Ascending aorta (tissue), 2 donors: ENCODE results near the gene CRACR2A. TPM values are rescaled to one million over a fixed set of nuclear protein-coding genes. Genes with fewer than 3 reads are reported as not detected.

Source experiments
- DNase-seq, 2 donors: peaks; one replicate each; pipeline ENCODE4 v3.0.0-alpha.2; 2019; ENCODE audit warnings: low spot score in 2 of 2
- H3K27ac ChIP-seq, 2 donors: fragments of 200-600 bp; sonication (generic); one replicate each; pipeline ENCODE4 v1.5.1; 2016 to 2017; ENCODE audit warnings: mild to moderate bottlenecking in 1 of 2
- H3K27me3 ChIP-seq: fragments of 200-600 bp; sonication (generic); one replicate; pipeline ENCODE4 v1.5.1; 2017
- H3K36me3 ChIP-seq, 2 donors: fragments of 200-600 bp; sonication (generic); one replicate each; pipeline ENCODE4 v1.5.1; 2016
- H3K4me1 ChIP-seq, 2 donors: fragments of 200-600 bp; sonication (generic); one replicate each; pipeline ENCODE4 v1.5.1; 2016 to 2017; ENCODE audit warnings: mild to moderate bottlenecking in 1 of 2
- H3K4me3 ChIP-seq, 2 donors: fragments of 200-600 bp; sonication (generic); one replicate each; pipeline ENCODE4 v1.5.1; 2016 to 2017; ENCODE audit warnings: mild to moderate bottlenecking in 1 of 2
- H3K9me3 ChIP-seq, 2 donors: fragments of 200-600 bp; sonication (generic); one replicate each; pipeline ENCODE4 v1.5.1; 2016
- intact Hi-C: fragments of 100-400 bp; cut with DNase I; formaldehyde crosslinking; loops from one replicate; pipeline ENCODE4 v1.15.1; 2023
- total RNA-seq: library from RNA; depleted of rRNA; stranded (reverse); fragments of >200 nt; gene quantifications from one replicate; pipeline ENCODE4 v1.1.0, GENCODE V29; 2016
- TF ChIP-seq, protein P1 (sequence below), 3 experiments: fragments of 200-600 bp in 2 of 3; fragments of 450-650 bp in 1 of 3; sonication (generic) in 2 of 3; IDR thresholded peaks; one replicate each; pipeline ENCODE4 v1.5.1; 2016 to 2019; ENCODE audit warnings: antibody characterized with exemption in 3 of 3, mild to moderate bottlenecking in 1 of 3, moderate library complexity in 1 of 3

Gene CRACR2A
- total RNA-seq, 1 donor from 2014 or later, result 0.53 TPM

DNA sequence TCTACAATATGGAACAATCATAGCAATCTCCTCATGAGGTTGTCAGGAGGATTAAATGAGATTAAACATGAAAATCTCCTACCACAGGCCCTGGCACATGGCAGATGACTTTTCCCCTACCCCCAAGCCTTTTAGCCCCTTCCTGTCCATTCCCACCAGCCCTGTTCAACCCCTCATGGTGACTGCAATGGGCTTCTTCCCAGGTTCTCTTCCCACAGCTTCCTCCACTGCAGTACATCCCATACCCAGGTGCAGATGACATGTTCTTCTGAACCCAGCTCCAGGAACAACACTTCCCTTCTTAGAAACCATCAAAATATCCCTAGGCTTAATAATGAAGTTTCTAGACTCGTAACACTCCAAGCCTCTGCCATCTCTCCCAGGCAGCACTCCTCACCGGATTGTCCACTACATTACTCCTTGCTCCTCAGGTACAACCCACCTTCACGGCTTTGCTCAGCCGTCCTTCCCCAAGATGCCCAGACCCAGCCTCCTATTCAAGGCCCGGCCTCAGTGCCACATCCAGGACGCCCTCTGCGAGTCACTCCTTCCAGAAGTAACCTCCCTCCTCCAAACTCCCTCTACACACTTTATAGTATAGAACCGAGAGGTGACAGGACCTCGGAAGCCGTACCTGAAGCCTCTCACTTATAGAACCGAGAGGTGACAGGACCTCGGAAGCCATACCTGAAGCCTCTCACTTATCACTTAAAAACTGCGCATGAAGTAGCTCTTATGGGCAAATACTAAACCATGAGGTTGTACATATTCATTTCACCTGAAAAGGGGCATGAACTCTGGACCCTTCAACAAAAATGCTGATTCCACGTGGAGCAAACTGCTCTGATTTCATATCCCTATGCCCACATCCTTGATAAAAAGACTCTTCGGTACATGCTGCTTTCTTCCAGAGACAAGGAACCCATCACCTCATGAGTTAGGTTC, 1.5 kb downstream of the CRACR2A start:
- H3K4me3 ChIP-seq, result no peak overlapping the region
- intact Hi-C loops, result no loop called here

DNA sequence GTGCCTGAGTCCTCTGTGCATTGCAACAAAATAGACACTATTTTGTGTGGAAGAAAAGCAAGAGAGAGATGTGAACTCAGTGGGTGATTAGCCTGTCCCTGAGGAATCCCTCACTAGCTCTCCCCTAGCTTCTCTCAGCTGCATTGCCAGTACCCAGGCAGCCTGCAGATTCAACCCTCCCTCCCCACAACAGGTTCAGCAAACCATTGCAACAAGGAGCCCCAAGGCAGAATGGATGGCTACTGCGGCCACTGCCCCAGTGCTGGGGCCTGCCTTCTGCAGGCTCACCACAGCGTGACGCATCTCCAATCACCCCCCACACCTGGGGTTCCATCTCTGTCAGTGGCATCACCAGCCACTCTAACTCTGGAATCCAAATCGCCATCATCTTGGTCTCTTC, 2.3 kb downstream of the CRACR2A start:
- no peak for DNase-seq
- Histone ChIP-seq H3K9me3 (no peaks in the 10 kb centered on the region), H3K36me3 (no peaks in the 10 kb centered on the region), H3K4me3 (no peak overlapping the region), H3K27ac (no peak overlapping the region), H3K4me1 (no peaks in the 10 kb centered on the region), H3K27me3 (no peaks in the 10 kb centered on the region)
- intact Hi-C loops, result no loop called here
- TF ChIP-seq, protein P1, sequence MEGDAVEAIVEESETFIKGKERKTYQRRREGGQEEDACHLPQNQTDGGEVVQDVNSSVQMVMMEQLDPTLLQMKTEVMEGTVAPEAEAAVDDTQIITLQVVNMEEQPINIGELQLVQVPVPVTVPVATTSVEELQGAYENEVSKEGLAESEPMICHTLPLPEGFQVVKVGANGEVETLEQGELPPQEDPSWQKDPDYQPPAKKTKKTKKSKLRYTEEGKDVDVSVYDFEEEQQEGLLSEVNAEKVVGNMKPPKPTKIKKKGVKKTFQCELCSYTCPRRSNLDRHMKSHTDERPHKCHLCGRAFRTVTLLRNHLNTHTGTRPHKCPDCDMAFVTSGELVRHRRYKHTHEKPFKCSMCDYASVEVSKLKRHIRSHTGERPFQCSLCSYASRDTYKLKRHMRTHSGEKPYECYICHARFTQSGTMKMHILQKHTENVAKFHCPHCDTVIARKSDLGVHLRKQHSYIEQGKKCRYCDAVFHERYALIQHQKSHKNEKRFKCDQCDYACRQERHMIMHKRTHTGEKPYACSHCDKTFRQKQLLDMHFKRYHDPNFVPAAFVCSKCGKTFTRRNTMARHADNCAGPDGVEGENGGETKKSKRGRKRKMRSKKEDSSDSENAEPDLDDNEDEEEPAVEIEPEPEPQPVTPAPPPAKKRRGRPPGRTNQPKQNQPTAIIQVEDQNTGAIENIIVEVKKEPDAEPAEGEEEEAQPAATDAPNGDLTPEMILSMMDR (IDR thresholded peaks at IDR 0.05), result no peak

More for the DNA sequence above, 1.5 kb downstream of the CRACR2A start:
- TF ChIP-seq, protein P1 (IDR thresholded peaks at IDR 0.05), result no peak
- Histone ChIP-seq H3K9me3 (no peaks in the 10 kb centered on the region), H3K36me3 (no peaks in the 10 kb centered on the region), H3K27me3 (no peaks in the 10 kb centered on the region), H3K27ac (no peak overlapping the region), H3K4me1 (no peaks in the 10 kb centered on the region)
- DNase-seq, result no peak

DNA sequence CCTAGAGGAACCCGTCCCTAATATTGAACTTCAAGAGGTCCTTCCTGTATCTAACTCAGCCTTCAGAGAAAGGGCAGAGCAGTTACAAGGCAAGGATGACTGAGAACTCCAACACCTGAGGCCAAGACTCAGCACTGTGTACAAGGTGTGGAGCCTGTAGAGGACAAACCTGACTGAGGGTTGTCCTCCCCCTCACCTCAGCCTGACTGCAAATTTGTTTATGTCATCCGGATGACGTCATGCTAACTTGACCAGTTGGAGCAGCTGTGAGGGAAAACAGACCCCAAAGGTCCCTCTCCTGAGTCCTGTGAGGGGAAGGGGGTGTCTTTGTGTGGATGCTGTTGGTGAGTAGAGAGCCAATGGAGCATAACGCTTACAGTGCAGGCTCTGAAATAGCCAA, 4.3 kb downstream of the CRACR2A start:
- no peaks in the 10 kb centered on the region for H3K36me3 ChIP-seq
- H3K27me3 ChIP-seq, result no peaks in the 10 kb centered on the region
- no peak overlapping the region for H3K27ac ChIP-seq
- no peak overlapping the region for H3K4me3 ChIP-seq
- no peaks in the 10 kb centered on the region for H3K4me1 ChIP-seq
- H3K9me3 ChIP-seq, result no peaks in the 10 kb centered on the region
- TF ChIP-seq, protein P1 (IDR thresholded peaks at IDR 0.05), result no peak
- intact Hi-C loops, result no loop called here
- no peak for DNase-seq

DNA sequence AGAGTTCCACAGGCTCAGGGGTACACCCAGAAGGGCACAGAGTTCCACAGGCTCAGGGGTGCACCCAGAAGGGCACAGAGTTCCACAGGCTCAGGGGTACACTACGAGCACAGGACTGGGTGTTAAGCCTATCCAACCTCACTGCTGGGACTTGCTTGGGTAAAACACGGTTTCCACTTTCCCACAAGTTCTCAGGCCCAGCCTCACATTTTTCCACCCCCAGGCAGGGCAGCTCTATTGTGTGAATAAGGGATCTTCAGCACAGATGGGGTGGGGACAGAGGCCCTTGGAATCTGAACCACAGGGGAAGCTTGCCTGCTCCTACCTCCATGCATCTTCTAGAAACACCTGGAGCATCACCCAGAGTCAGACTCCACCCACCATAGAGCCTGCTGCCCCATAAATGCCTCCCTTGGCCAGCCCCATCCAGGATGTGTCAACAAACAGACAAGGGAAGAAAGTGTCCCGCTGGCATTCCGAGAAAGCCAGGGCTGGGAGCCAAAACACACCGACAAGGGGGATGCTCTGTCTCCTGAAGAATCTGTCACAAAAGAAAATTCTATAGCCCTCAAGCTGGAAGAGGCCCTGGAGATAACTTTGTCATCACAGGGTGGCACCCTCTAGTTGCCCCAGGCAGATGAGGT, 4.8 kb downstream of the CRACR2A start:
- no peaks in the 10 kb centered on the region for H3K4me1 ChIP-seq
- TF ChIP-seq, protein P1 (IDR thresholded peaks at IDR 0.05), result no peak
- intact Hi-C loops, result no loop called here
- DNase-seq, result no peak
- no peak overlapping the region for H3K27ac ChIP-seq
- H3K9me3 ChIP-seq, result no peaks in the 10 kb centered on the region
- no peaks in the 10 kb centered on the region for H3K27me3 ChIP-seq
- H3K4me3 ChIP-seq, result no peak overlapping the region
- no peaks in the 10 kb centered on the region for H3K36me3 ChIP-seq

DNA sequence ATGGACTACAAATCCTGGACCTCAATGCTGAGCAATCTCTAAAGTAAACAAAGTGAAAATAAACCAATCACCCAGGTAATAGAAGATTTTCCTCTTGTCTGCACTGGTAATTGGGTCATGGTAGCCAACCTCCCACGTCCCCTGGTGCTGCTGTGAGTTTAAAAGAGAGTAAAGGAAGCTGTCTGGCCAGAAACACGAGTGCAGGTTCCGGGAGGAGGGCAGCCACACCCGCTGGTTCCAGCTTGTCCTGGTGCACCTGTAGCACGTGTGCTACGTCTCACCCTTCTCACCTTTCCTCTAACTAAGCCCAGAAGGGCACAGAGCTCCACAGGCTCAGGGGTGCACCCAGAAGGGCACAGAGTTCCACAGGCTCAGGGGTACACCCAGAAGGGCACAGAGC, 5.4 kb downstream of the CRACR2A start:
- H3K36me3 ChIP-seq, result no peaks in the 10 kb centered on the region
- H3K27me3 ChIP-seq, result no peaks in the 10 kb centered on the region
- DNase-seq, result no peak
- no peak overlapping the region for H3K4me3 ChIP-seq
- intact Hi-C loops, result no loop called here
- TF ChIP-seq, protein P1 (IDR thresholded peaks at IDR 0.05), result no peak
- H3K4me1 ChIP-seq, result no peaks in the 10 kb centered on the region
- H3K27ac ChIP-seq, result no peak overlapping the region
- H3K9me3 ChIP-seq, result no peaks in the 10 kb centered on the region
